ENCODE measurements around the gene OR5W2. TPM values are rescaled to one million over a fixed set of nuclear protein-coding genes. Genes with fewer than 3 reads are reported as not detected.

OR5W2 gene
- total and polyA plus RNA-seq, 9 of the 15 experiments (the other 6 are each of a cell fraction or from before 2014, with no cell fraction given): not detected

DNA sequence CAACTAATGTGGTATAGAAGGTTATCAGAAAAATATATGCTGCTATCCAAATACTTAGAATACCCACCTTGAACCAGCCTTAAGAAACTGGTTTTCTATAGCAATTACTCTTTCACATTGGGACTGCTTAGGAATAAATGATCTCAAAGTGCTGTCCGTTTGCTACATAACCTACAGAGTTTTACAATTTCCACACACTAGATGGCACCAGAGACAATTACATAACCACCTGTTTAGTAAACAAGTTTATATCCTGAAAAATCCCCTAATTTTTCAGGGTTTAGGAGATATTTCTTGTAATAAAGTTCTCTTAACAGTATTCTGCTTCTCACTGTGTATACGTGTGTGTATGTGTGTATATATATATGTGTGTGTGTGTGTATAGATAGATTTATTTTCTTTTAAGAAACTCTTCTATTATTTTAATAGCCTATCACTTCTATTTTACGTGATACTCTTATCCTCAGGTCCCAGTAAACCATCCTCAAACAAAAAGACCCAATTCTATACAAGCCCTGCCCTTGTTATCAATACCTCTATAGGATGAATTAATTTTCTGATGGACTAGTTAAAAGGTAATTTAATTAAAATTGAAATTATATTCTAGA is 28.5 kb upstream of the OR5W2 start (continued):
- no peak for TF ChIP-seq JUNB (CRISPR knock-in tag; conservative IDR thresholded peaks at IDR 0.05)
- no peak for TF ChIP-seq ZNF444 (CRISPR knock-in tag; IDR thresholded peaks at IDR 0.05)
- TF ChIP-seq ZNF165 (CRISPR knock-in tag; IDR thresholded peaks at IDR 0.05; ENCODE audit: borderline replicate concordance): no peak
- TF ChIP-seq, protein P1, sequence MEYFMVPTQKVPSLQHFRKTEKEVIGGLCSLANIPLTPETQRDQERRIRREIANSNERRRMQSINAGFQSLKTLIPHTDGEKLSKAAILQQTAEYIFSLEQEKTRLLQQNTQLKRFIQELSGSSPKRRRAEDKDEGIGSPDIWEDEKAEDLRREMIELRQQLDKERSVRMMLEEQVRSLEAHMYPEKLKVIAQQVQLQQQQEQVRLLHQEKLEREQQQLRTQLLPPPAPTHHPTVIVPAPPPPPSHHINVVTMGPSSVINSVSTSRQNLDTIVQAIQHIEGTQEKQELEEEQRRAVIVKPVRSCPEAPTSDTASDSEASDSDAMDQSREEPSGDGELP (CRISPR knock-in tag; IDR thresholded peaks at IDR 0.05; ENCODE audit: borderline replicate concordance): no peak
- no peak for TF ChIP-seq SMAD2 (IDR thresholded peaks at IDR 0.05; ENCODE audit: low read depth, low read length)
- TF ChIP-seq, protein P2, sequence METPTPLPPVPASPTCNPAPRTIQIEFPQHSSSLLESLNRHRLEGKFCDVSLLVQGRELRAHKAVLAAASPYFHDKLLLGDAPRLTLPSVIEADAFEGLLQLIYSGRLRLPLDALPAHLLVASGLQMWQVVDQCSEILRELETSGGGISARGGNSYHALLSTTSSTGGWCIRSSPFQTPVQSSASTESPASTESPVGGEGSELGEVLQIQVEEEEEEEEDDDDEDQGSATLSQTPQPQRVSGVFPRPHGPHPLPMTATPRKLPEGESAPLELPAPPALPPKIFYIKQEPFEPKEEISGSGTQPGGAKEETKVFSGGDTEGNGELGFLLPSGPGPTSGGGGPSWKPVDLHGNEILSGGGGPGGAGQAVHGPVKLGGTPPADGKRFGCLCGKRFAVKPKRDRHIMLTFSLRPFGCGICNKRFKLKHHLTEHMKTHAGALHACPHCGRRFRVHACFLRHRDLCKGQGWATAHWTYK (CRISPR knock-in tag; IDR thresholded peaks at IDR 0.05): no peak
- TF ChIP-seq, protein P3, sequence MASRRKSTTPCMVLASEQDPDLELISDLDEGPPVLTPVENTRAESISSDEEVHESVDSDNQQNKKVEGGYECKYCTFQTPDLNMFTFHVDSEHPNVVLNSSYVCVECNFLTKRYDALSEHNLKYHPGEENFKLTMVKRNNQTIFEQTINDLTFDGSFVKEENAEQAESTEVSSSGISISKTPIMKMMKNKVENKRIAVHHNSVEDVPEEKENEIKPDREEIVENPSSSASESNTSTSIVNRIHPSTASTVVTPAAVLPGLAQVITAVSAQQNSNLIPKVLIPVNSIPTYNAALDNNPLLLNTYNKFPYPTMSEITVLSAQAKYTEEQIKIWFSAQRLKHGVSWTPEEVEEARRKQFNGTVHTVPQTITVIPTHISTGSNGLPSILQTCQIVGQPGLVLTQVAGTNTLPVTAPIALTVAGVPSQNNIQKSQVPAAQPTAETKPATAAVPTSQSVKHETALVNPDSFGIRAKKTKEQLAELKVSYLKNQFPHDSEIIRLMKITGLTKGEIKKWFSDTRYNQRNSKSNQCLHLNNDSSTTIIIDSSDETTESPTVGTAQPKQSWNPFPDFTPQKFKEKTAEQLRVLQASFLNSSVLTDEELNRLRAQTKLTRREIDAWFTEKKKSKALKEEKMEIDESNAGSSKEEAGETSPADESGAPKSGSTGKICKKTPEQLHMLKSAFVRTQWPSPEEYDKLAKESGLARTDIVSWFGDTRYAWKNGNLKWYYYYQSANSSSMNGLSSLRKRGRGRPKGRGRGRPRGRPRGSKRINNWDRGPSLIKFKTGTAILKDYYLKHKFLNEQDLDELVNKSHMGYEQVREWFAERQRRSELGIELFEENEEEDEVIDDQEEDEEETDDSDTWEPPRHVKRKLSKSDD (conservative IDR thresholded peaks at IDR 0.05; ENCODE audit: low read length): no peak
- TF ChIP-seq ZFX (CRISPR knock-in tag; IDR thresholded peaks at IDR 0.05): no peak
- TF ChIP-seq, protein P4, sequence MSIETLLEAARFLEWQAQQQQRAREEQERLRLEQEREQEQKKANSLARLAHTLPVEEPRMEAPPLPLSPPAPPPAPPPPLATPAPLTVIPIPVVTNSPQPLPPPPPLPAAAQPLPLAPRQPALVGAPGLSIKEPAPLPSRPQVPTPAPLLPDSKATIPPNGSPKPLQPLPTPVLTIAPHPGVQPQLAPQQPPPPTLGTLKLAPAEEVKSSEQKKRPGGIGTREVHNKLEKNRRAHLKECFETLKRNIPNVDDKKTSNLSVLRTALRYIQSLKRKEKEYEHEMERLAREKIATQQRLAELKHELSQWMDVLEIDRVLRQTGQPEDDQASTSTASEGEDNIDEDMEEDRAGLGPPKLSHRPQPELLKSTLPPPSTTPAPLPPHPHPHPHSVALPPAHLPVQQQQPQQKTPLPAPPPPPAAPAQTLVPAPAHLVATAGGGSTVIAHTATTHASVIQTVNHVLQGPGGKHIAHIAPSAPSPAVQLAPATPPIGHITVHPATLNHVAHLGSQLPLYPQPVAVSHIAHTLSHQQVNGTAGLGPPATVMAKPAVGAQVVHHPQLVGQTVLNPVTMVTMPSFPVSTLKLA (conservative IDR thresholded peaks at IDR 0.05): no peak
- TF ChIP-seq FOXA3 (CRISPR knock-in tag; conservative IDR thresholded peaks at IDR 0.05 in 1 of 2, IDR thresholded peaks at IDR 0.05 in 1 of 2): 0 out of 4 replicates have a peak, but pooled peaks of 1 of the 2 experiments have one; percentile 29
- TF ChIP-seq, protein P5, sequence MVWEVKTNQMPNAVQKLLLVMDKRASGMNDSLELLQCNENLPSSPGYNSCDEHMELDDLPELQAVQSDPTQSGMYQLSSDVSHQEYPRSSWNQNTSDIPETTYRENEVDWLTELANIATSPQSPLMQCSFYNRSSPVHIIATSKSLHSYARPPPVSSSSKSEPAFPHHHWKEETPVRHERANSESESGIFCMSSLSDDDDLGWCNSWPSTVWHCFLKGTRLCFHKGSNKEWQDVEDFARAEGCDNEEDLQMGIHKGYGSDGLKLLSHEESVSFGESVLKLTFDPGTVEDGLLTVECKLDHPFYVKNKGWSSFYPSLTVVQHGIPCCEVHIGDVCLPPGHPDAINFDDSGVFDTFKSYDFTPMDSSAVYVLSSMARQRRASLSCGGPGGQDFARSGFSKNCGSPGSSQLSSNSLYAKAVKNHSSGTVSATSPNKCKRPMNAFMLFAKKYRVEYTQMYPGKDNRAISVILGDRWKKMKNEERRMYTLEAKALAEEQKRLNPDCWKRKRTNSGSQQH (CRISPR knock-in tag; IDR thresholded peaks at IDR 0.05): no peak
- no peak for TF ChIP-seq ZNF232 (CRISPR knock-in tag; IDR thresholded peaks at IDR 0.05)
- TF ChIP-seq OTX1 (CRISPR knock-in tag; IDR thresholded peaks at IDR 0.05): no peak
- TF ChIP-seq, protein P6, sequence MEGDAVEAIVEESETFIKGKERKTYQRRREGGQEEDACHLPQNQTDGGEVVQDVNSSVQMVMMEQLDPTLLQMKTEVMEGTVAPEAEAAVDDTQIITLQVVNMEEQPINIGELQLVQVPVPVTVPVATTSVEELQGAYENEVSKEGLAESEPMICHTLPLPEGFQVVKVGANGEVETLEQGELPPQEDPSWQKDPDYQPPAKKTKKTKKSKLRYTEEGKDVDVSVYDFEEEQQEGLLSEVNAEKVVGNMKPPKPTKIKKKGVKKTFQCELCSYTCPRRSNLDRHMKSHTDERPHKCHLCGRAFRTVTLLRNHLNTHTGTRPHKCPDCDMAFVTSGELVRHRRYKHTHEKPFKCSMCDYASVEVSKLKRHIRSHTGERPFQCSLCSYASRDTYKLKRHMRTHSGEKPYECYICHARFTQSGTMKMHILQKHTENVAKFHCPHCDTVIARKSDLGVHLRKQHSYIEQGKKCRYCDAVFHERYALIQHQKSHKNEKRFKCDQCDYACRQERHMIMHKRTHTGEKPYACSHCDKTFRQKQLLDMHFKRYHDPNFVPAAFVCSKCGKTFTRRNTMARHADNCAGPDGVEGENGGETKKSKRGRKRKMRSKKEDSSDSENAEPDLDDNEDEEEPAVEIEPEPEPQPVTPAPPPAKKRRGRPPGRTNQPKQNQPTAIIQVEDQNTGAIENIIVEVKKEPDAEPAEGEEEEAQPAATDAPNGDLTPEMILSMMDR (IDR thresholded peaks at IDR 0.05 in 2 of 3, conservative IDR thresholded peaks at IDR 0.05 in 1 of 3; ENCODE audit: insufficient read depth in 2 of 3, low read depth in 1 of 3, low read length in 3 of 3): peak; percentile 3 to 43 (median 14); a peak in 2 of 6 replicates
- no peak for TF ChIP-seq TARDBP (IDR thresholded peaks at IDR 0.05)
- no peak for TF ChIP-seq SREBF1 (IDR thresholded peaks at IDR 0.05; ENCODE audit: borderline replicate concordance, low read depth, low read length)
- no peak for TF ChIP-seq ZNF239 (CRISPR knock-in tag; IDR thresholded peaks at IDR 0.05)
